Left forelimb (tissue), 1 donor: ENCODE results near the gene GALNT6.

Experiments
- DNase-seq: peaks from one replicate; pipeline ENCODE4 v3.0.0-alpha.2; 2018; ENCODE audit warnings: low spot score

GALNT6 gene

DNA sequence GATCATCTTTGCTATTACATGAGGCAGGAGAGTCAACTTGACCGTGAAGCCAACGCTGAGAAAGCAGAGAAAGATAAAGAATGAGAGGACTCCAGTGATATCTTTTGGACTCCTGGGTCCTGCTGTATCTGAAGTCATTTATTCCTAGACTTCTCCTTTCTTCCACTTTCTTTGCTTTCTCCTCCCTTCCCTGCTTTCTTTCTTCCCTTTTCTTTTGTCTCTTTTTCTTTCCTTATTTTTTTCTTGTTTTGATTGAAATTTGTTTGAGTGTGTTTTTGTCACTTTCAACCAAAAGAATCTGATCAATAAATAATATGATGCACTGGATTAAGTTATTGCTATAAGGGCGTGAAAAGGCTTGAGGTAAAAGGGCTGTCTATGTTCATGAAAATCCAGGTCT, 13.4 kb upstream of the GALNT6 start:
- DNase-seq = no peak

GRCh38 chr12:51403681-51404136, 12.5 kb upstream of the GALNT6 start:
- DNase-seq = no peak

GRCh38 chr12:51403159-51403558, 12.0 kb upstream of the GALNT6 start:
- no peak for DNase-seq

DNA sequence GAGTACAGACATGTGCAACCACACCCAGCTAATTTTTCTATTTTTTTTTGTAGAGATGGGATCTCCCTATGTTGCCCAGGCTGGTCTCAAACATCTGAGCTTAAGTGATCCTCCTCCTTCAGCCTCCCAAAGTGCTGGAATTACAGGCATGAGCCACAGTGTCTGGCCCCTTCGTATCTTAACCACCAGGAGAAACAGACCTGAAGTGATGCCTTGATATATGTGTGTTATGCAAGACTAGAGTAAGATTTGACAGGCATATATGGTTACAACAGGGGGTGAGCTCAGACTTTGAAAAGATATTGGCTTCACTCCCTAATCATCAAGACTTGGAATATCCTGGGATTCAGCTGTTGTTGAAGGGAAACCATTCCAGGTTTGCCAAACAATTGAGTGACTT, 10.7 kb upstream of the GALNT6 start:
- no peak for DNase-seq

DNA sequence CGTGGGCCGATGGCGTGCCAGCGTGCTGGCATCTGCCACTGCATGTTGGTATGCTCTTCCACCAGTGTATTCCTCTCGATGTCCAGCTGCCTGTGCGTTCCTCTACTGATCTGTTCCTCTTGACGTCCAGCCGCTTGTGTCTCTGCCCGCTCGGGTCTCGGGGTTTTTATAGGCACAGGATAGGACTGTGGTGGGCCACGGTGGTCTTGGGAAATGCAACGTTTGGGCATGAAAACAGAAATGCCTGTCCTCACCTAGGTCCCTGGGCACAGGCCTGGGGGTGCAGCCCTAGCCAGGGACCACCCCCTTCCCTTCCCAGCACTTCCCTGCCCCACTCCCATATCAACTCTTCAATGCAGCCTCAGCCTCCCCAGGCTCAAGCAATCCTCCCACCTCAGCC, 10.3 kb upstream of the GALNT6 start:
- no peak for DNase-seq

DNA sequence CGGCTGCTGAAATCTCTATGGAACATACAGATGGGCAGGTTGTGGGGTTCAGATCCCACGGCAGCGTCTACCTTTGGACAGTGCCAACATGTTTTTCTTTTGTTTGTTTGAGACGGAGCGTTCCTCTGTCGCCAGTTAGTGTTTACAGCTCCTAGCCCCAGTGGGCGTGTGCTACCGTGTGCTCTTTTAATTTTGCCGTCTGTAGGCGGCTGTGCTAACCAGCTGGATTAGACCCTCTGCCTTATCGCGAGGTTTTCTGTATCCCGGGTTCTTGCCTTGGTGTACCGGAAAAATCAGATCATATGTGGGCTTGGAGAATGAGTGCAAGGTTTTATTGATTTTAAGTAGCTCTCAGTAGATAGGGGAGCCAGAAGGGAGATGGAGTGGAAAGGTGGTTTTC, 9.8 kb upstream of the GALNT6 start:
- DNase-seq = no peak

DNA sequence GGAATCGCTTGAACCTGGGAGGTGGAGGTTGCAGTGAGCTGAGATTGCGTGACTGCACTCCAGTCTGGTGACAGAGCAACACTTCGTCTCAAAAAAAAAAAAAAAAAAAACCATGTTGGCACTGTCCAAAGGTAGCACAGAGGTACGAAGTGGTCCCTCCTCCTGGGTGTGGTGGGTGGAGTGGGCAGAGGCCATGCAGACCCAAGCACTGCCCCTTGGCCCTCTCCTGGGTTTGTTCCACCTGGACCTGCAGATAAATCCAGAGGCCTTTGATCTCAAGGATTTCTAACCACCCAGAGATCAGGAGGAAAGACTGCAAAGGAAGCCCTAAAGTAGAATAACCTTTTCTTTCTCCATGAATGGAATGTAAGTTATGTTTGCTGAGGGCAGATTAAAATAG, 8.7 kb upstream of the GALNT6 start:
- no peak for DNase-seq

- DNase-seq = no peak
Observed at GRCh38 chr12:51397670-51398069, 6.5 kb upstream of the GALNT6 start.

- DNase-seq = no peak
Observed at GRCh38 chr12:51395283-51396230, 4.4 kb upstream of the GALNT6 start.

GRCh38 chr12:51393676-51394545, 2.7 kb upstream of the GALNT6 start:
- DNase-seq = no peak

GRCh38 chr12:51392556-51393237, 1.5 kb upstream of the GALNT6 start:
- DNase-seq = no peak

GRCh38 chr12:51390891-51391282, 319 bp downstream of the GALNT6 start:
- DNase-seq = no peak

DNA sequence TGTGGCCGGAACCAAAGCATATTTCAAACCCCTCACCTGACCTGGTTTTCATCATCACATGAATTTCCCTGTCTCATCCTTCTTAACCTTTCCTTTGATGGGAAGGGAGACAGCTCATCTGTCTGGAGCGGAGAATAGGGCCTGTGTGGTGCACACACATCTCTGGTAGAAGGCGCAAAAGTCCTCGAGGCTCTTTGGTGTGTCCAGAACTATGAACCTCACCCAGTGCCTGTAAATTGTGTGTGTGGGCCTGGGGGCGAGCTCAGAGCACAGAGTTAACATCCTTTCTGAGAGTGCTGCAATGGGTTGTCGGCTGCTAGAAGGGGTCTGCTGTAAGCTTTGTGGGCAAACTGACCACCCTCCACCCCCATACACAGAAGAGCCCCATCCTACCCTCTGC, 749 bp downstream of the GALNT6 start:
- no peak for DNase-seq

- no peak for DNase-seq
Observed at GRCh38 chr12:51389302-51389999, 1.8 kb downstream of the GALNT6 start.

DNA sequence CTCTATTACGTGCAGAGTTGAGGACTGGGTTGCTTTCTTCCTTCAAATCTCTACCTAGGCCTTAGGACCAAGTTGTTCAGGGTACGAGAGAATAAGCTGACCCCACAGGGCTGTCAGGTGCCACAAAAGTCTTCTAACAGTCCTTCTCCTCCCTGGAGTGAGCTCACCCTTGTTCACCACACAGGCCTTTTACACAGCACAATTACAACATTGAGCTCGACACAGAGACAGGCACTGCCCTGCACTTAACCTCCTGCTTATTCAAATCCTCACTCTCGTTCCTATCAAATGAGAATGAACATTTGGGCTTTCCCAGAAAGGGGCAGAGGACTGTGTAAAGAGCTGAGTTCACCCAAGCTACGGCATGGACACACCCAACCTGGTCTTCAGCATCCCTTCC, 2.4 kb downstream of the GALNT6 start:
- DNase-seq = no peak

DNA sequence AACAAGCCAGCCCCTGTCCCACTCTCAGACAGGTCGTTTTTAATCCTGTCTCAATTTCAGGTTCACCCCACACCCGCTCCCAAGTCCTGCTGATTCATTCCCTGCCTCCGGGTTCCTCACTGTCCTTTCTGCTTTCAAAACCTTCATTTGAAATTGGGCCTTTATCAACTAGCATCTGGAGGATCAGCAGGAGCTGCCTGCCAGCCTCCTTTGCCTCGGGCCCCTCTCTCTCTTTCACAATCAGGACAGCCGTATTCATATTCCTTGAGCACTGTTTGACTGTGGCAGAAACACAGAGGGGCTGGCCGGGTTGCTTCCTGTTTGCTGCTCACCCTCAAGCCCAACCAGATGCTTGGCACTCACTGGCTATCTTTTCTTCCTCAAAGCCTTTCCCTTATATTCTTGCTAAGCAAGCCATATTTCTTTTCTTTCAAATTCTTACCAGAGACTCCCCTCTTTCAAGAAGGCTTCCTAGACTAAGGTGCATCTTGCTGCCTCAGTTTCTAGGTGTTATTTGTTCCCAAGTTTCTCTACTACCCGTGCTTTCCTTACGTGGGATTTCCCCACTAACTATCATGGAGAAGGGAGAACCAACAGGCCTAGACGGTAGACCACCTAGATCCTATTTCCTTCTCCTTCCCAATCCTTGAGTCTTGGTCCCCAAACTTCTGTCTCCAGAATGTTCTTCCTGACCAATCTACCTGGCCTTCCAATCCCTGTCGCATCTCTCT, 3.0 kb downstream of the GALNT6 start:
- no peak for DNase-seq

DNA sequence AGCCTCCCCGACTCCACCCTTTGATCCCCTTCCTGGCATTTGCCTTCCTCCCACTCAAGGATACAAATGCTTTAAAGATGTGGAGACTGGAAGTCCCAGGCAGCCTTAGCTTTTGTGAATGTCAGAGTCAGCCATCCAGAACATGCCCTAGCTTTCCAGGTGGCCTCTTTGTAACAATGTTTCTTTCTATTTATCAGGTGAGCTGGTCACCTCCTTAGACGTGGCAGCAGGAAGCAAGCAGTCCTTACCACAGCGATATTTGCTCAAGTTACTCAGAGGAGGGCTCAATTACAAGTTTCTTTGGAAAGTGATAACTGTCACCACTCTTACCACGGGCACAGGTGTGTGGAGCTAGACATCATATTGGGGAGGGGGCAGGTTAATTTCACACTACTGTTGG, 4.9 kb downstream of the GALNT6 start:
- no peak for DNase-seq

DNA sequence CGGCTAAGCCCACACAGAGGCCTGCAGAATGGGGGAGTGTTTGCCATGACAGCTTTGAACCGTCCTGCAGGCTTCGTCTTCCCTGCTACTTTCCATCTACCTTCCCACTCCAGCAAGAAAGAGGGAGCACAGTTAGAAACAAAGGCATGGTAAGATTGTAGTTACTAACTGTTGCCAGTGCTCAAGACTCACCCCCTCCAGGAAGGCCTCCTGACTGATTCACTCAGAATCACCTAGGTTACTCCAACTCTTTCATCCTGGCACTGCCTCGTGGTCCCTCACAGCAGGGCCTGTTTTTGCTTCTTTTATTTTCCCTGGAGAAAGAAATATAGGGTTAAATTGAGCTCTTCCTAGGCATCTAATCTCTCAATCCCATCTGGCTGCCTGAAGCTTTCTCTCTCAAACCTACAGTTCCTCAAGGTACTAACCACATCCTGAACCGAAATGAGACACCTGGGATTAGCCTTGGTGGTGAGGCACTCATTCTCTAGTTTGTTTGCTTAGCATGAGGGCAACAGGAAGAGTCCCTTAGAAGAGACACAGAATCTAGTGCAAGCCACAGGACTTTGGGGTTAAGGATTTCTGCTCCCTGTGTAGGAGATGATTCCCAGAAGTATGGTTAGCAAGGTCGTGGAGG, 7.8 kb downstream of the GALNT6 start:
- DNase-seq = no peak

GRCh38 chr12:51382173-51382572, 9.0 kb downstream of the GALNT6 start:
- no peak for DNase-seq

- no peak for DNase-seq
Observed at GRCh38 chr12:51381226-51382079, 9.8 kb downstream of the GALNT6 start.
